H1 (cell line): ENCODE data around the gene DPP3.

Source experiments
- CTCF ChIP-seq, 3 experiments: IDR thresholded peaks; 1 replicate in 2 of 3; 2 replicates in 1 of 3; pipeline versions ENCODE4 v1.5.1 to v1.6.1; 2011; ENCODE audit warnings: low read length in 3 of 3, mild to moderate bottlenecking in 3 of 3, inconsistent platforms in 2 of 3, low read depth in 1 of 3, moderate library complexity in 1 of 3; ENCODE audit not compliant: insufficient read depth in 1 of 3; ENCODE audit errors: control extremely low read depth in 1 of 3
- EP300 ChIP-seq, 2 experiments: IDR thresholded peaks; 1 replicate in 1 of 2; 2 replicates in 1 of 2; pipeline ENCODE4 v1.6.1; 2011 to 2012; ENCODE audit warnings: low read depth in 2 of 2, low read length in 2 of 2, mild to moderate bottlenecking in 2 of 2, borderline replicate concordance in 1 of 2, inconsistent platforms in 1 of 2, moderate library complexity in 1 of 2
- MAX ChIP-seq: IDR thresholded peaks from 2 replicates; pipeline ENCODE4 v1.6.1; 2012; ENCODE audit warnings: inconsistent platforms
- POLR2AphosphoS5 ChIP-seq: IDR thresholded peaks from 2 replicates; pipeline ENCODE4 v1.6.1; 2011; ENCODE audit warnings: low read depth, low read length
- RFX5 ChIP-seq: IDR thresholded peaks from 2 replicates; pipeline ENCODE4 v1.6.1; 2011; ENCODE audit warnings: low read depth, low read length, improper control_type of control experiment, borderline replicate concordance
- SIRT6 ChIP-seq: IDR thresholded peaks from one replicate; pipeline ENCODE4 v1.7.1; 2012; ENCODE audit warnings: low read length, inconsistent platforms
- SUZ12 ChIP-seq: fragments of 200-600 bp; sonication (generic); IDR thresholded peaks from 2 replicates; pipeline ENCODE4 v1.6.1; 2012; ENCODE audit warnings: mild to moderate bottlenecking, inconsistent platforms, low read length, moderate library complexity, mixed read lengths
- TAF1 ChIP-seq: IDR thresholded peaks from 2 replicates; pipeline ENCODE4 v1.6.1; 2011; ENCODE audit warnings: mild to moderate bottlenecking, low read depth, low read length
- TEAD4 ChIP-seq: IDR thresholded peaks from 2 replicates; pipeline ENCODE4 v1.6.1; 2012; ENCODE audit warnings: low read depth, low read length, inconsistent platforms, mixed read lengths
- USF2 ChIP-seq: IDR thresholded peaks from 2 replicates; pipeline ENCODE4 v1.6.1; 2011; ENCODE audit warnings: low read length, improper control_type of control experiment
- ZNF274 ChIP-seq: IDR thresholded peaks from 2 replicates; pipeline ENCODE4 v1.7.0; 2012; ENCODE audit warnings: low read length, borderline replicate concordance; ENCODE audit errors: extremely low read depth

DNA sequence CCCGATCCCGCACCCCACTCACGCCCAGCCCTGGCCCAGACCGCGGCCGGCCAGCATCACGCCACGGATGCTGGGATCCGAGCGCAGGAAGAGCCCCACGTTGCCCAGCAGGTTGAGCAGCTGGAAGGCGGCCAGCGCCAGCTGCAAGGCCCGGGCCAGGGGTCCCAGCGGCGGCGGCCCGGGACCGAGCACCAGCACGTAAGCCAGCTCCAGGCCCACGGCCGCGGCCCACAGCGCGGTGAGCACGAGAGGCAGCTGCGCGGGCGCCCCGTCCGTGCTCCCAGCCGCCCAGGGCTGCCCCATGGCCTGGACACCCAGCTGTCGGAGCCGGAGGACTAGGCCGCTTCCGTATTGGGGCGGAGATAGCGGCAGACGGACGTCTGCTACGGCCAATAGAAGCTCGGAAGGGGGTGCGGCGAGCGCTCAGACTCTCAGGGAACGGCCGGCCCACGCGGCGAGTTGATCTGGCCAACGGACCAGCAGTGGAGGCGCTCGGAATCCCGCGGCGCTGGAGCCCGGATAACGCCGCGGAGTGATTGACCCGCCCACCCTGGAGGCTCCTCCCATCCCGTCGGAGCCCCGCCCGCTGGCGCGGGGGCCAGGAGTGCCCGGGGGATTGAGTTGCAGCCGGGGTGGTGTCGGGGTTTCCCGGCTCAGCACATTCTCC is 65.6 kb downstream of the DPP3 start, which contains the start of gene ZDHHC24:
- TF ChIP-seq TAF1 (peak; percentile 40; the same call in 1 of the 2 replicates), CTCF (IDR thresholded peaks at IDR 0.05; ENCODE audit: control extremely low read depth in 1 of 3, insufficient read depth in 1 of 3, low read depth in 1 of 3, low read length in 3 of 3) (no peak), SUZ12 (no peak), USF2 (no peak), SIRT6 (no peak), TEAD4 (0 out of 2 replicates have a peak, but pooled peaks have one; percentile 12), POLR2AphosphoS5 (no peak), RFX5 (no peak), ZNF274 (no peak), MAX (no peak), EP300 (IDR thresholded peaks at IDR 0.05; ENCODE audit: borderline replicate concordance in 1 of 2, low read depth in 2 of 2, low read length in 2 of 2) (no peak)
